ENCODE data around the gene NTNG2.

Gene NTNG2

DNA sequence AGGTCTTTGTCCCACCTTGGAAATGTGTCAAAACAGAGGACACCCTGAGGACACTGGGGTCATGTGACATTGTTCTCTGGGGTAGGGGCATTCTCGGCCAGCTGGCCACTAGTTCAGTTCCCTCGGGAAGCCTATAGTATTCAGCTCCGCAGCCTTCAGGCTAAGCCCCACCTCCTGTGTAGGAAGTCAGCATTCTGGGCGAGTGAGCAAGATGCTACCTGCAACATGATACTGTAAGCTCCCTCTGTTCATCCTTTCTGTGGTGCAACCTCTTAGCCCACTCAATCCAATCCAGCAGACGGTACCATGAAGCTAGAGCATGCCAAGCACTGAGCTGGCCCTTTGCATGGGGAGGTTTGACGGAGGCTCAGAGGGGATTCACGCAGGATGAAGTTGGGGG is 5.3 kb downstream of the NTNG2 start:
- no peak overlapping the region for H3K27ac ChIP-seq
- H3K4me2 ChIP-seq (ENCODE audit: low read length): no peak overlapping the region
- H3K4me3 ChIP-seq (ENCODE audit: low read depth, low read length): no peak overlapping the region
- H3K79me2 ChIP-seq: no peaks in the 10 kb centered on the region
- no peak overlapping the region for H3K9ac ChIP-seq
- no peaks in the 10 kb centered on the region for H3K4me1 ChIP-seq
- TF ChIP-seq, protein P1, sequence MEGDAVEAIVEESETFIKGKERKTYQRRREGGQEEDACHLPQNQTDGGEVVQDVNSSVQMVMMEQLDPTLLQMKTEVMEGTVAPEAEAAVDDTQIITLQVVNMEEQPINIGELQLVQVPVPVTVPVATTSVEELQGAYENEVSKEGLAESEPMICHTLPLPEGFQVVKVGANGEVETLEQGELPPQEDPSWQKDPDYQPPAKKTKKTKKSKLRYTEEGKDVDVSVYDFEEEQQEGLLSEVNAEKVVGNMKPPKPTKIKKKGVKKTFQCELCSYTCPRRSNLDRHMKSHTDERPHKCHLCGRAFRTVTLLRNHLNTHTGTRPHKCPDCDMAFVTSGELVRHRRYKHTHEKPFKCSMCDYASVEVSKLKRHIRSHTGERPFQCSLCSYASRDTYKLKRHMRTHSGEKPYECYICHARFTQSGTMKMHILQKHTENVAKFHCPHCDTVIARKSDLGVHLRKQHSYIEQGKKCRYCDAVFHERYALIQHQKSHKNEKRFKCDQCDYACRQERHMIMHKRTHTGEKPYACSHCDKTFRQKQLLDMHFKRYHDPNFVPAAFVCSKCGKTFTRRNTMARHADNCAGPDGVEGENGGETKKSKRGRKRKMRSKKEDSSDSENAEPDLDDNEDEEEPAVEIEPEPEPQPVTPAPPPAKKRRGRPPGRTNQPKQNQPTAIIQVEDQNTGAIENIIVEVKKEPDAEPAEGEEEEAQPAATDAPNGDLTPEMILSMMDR (IDR thresholded peaks at IDR 0.05): no peak
- H3K27me3 ChIP-seq (ENCODE audit: control insufficient read depth, insufficient read depth, low read length): no peaks in the 10 kb centered on the region
- no peaks in the 10 kb centered on the region for H3K9me3 ChIP-seq (ENCODE audit: control insufficient read depth, low read length)
- H3K36me3 ChIP-seq (ENCODE audit: control insufficient read depth, insufficient read depth, low read length): no peaks in the 10 kb centered on the region
- H2AFZ ChIP-seq: no peak overlapping the region

DNA sequence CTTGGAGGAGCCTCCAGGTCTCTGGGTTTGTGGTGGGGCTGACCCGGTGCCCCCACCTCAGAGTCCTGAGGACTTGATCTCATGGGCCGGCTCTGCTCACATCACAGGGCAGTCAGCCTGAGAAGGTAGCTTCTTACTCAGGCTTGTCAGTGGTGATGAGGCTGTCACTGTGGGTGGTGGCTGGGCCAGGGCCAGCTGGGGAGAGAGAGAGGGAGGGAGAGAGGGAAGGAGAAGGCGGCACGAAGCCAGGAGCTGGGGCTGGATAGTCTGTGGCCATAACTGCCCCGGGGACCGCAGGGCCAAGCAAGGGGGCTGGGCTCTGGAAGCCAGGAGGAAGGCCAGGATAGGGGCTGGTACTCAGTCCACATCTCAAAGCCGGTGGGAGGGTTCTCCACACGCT is 6.5 kb downstream of the NTNG2 start:
- no peaks in the 10 kb centered on the region for H3K9me3 ChIP-seq (ENCODE audit: control insufficient read depth, low read length)
- no peak overlapping the region for H3K4me2 ChIP-seq (ENCODE audit: low read length)
- no peaks in the 10 kb centered on the region for H3K27me3 ChIP-seq (ENCODE audit: control insufficient read depth, insufficient read depth, low read length)
- no peak overlapping the region for H3K27ac ChIP-seq
- H3K79me2 ChIP-seq: no peaks in the 10 kb centered on the region
- H3K9ac ChIP-seq: no peak overlapping the region
- no peak overlapping the region for H2AFZ ChIP-seq
- no peak overlapping the region for H3K4me3 ChIP-seq (ENCODE audit: low read depth, low read length)
- TF ChIP-seq, protein P1 (IDR thresholded peaks at IDR 0.05): no peak
- H3K4me1 ChIP-seq: no peaks in the 10 kb centered on the region
- no peaks in the 10 kb centered on the region for H3K36me3 ChIP-seq (ENCODE audit: control insufficient read depth, insufficient read depth, low read length)

DNA sequence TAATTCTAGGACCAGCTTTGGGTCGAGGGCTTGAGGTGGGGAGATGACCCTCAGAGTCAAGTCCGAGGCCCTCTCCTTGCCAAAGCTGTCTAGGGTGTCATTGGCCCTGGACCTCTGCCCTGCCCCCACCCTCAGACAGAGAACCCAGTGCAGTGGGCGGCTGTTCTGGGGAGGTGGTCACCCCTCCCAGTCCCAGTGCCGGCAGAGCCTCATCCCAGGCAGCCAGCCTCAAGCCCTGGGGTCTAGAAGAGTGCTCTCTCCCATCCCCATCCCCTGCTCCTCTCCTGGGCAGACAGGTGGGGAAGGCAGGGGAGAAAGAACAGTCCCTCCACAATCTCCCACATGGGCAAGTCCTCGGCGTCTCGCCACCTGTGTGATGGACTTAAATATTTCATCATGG is 7.0 kb downstream of the NTNG2 start:
- Histone ChIP-seq H3K4me3 (ENCODE audit: low read depth, low read length) (no peak overlapping the region), H3K27me3 (ENCODE audit: control insufficient read depth, insufficient read depth, low read length) (no peaks in the 10 kb centered on the region), H3K4me1 (no peaks in the 10 kb centered on the region), H3K27ac (no peak overlapping the region), H3K9ac (no peak overlapping the region), H3K79me2 (no peaks in the 10 kb centered on the region), H3K36me3 (ENCODE audit: control insufficient read depth, insufficient read depth, low read length) (no peaks in the 10 kb centered on the region), H3K4me2 (ENCODE audit: low read length) (no peak overlapping the region), H2AFZ (no peak overlapping the region), H3K9me3 (ENCODE audit: control insufficient read depth, low read length) (no peaks in the 10 kb centered on the region)
- TF ChIP-seq, protein P1 (IDR thresholded peaks at IDR 0.05): no peak

DNA sequence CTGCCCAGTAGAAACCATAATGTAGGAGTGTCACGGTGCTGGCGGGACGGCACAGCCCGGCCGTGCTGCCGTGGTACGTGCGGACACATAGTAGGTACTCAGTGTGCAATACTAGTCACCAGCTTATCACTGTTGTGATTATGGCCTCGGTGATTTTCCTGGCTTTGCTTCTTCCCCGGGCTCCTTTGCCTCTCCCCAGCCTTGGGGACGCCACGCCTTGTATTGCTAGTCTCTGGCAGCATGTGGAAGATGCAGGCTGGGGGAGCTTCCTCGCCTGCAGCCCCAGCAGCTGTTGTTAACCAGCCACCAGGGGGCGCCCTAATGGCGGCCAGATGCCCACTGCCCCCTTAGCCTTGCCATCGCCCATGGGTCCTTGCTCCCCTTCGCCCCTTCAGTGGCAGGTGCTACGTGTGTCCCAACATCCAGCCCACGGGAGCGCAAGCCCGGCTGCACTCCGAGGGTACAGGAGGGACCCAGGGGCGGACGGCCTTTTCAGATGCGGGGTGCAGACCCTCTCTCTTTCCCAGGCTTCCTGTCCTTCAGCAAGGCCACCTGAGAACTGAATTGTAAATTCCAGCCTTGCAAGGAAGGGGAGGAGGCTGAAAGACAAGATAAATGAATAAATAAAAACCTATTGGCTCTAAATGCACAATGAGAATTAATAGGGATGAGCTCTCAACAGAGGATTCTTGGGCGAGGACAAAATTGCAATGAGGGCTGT is 8.0 kb downstream of the NTNG2 start:
- Histone ChIP-seq H3K27ac (no peak overlapping the region), H3K9me3 (ENCODE audit: control insufficient read depth, low read length) (no peaks in the 10 kb centered on the region), H3K4me3 (ENCODE audit: low read depth, low read length) (no peak overlapping the region), H3K79me2 (no peaks in the 10 kb centered on the region), H3K9ac (no peak overlapping the region), H3K4me1 (no peaks in the 10 kb centered on the region), H3K27me3 (ENCODE audit: control insufficient read depth, insufficient read depth, low read length) (no peaks in the 10 kb centered on the region), H2AFZ (no peak overlapping the region), H3K36me3 (ENCODE audit: control insufficient read depth, insufficient read depth, low read length) (no peaks in the 10 kb centered on the region), H3K4me2 (ENCODE audit: low read length) (no peak overlapping the region)
- TF ChIP-seq, protein P1 (IDR thresholded peaks at IDR 0.05): peak; percentile 47

DNA sequence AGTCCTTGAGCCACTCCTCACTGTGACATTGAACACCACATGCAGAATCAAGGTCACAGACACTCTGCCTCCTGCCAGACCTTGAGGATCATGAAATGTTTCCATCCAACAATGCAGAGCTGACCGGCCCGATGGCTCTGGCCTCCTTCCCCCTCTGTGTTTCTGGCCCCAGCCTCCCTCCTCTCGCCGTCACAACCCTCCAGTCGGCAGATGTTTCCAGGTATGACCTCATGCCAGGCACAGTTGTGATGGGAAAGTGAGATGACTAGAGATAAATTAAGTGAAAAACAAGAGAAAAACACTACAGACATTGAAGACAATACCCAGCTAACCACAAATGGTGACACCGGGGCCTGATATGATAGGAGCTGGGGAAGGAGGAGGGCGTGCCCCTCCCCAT is 9.8 kb downstream of the NTNG2 start:
- Histone ChIP-seq H2AFZ (no peak overlapping the region), H3K4me2 (ENCODE audit: low read length) (no peak overlapping the region), H3K9me3 (ENCODE audit: control insufficient read depth, low read length) (no peaks in the 10 kb centered on the region), H3K79me2 (no peaks in the 10 kb centered on the region), H3K27me3 (ENCODE audit: control insufficient read depth, insufficient read depth, low read length) (no peaks in the 10 kb centered on the region), H3K9ac (no peak overlapping the region), H3K4me1 (no peaks in the 10 kb centered on the region), H3K36me3 (ENCODE audit: control insufficient read depth, insufficient read depth, low read length) (no peaks in the 10 kb centered on the region), H3K27ac (no peak overlapping the region), H3K4me3 (ENCODE audit: low read depth, low read length) (no peak overlapping the region)
- TF ChIP-seq, protein P1 (IDR thresholded peaks at IDR 0.05): no peak
